GM12878 (cell line): ENCODE data around the gene FAM199X. TPM values are rescaled to one million over a fixed set of nuclear protein-coding genes. Genes with fewer than 3 reads are reported as not detected.

ENCODE experiments used
- ATAC-seq: fragments of 200-7000 bp; cut with Tn5 transposase; 3 replicates; pipeline ENCODE4 v1.9.1; 2020; ENCODE audit warnings: mild to moderate bottlenecking, moderate library complexity
- BruUV-seq: library from RNA; stranded (reverse); fragments of 400-500 nt; replicated peaks from 2 replicates; lab custom pipeline; 2021; lab: Mats Ljungman, UMichigan
- CTCF ChIA-PET: fragments of 300-600 bp; sonication (Branson Sonifier 250); formaldehyde crosslinking; extraction: SDS; loops from one replicate; lab custom pipeline; 2021; ENCODE audit warnings: inconsistent platforms; lab: Yijun Ruan, JAX
- POLR2A ChIA-PET: fragments of 350-600 bp; formaldehyde crosslinking; extraction: SDS; loops from one replicate; lab custom pipeline; 2021; ENCODE audit warnings: inconsistent platforms; lab: Charles Lee
- RAD21 ChIA-PET: fragments of 300-600 bp; sonication (Branson Sonifier 250); formaldehyde crosslinking; loops from one replicate; lab custom pipeline; 2023; ENCODE audit warnings: antibody characterized with exemption; ENCODE audit not compliant: unreplicated experiment; lab: Charles Lee
- SMC1A ChIA-PET: fragments of 300-600 bp; sonication (Branson Sonifier 250); formaldehyde crosslinking; loops from one replicate; lab custom pipeline; 2023; ENCODE audit not compliant: unreplicated experiment, uncharacterized antibody; lab: Charles Lee
- DNase-seq: peaks from one replicate; pipeline ENCODE4 v3.0.0-alpha.2; 2011; ENCODE audit warnings: low read depth, low spot score
- FAIRE-seq: peaks from 3 replicates; lab custom pipeline; 2011; peaks lifted over from hg19 to GRCh38; lab: Jason Lieb, UNC
- H2AFZ ChIP-seq: 2 replicates; pipeline ENCODE4 v1.6.0; 2011; ENCODE audit warnings: low read depth, low read length, control low read depth; ENCODE audit not compliant: control insufficient read depth
- H3K27ac ChIP-seq: 2 replicates; pipeline ENCODE4 v1.5.1; 2011; ENCODE audit warnings: control low read depth; ENCODE audit not compliant: control insufficient read depth, insufficient read depth
- H3K27me3 ChIP-seq, 2 experiments: replicated peaks in 1 of 2; 2 replicates each; pipeline versions ENCODE4 v1.6.0 to v1.6.1; 2011; ENCODE audit warnings: low read length in 1 of 2; ENCODE audit not compliant: control insufficient read depth in 2 of 2, insufficient read depth in 2 of 2
- H3K36me3 ChIP-seq, 2 experiments: 2 replicates each; pipeline ENCODE4 v1.5.1; 2011; ENCODE audit warnings: low read length in 1 of 2; ENCODE audit not compliant: control insufficient read depth in 2 of 2, insufficient read depth in 2 of 2
- H3K4me1 ChIP-seq: 2 replicates; pipeline ENCODE4 v1.6.1; 2011; ENCODE audit warnings: mild to moderate bottlenecking, low read length, moderate library complexity, mixed read lengths; ENCODE audit not compliant: control insufficient read depth, insufficient read depth
- H3K4me2 ChIP-seq: 2 replicates; pipeline ENCODE4 v1.6.0; 2011; ENCODE audit warnings: control low read depth; ENCODE audit not compliant: control insufficient read depth, insufficient read depth
- H3K4me3 ChIP-seq: fragments of 200-600 bp; sonication (generic); 2 replicates; pipeline ENCODE4 v1.5.1; 2016
- H3K79me2 ChIP-seq: 2 replicates; pipeline ENCODE4 v1.6.0; 2011; ENCODE audit warnings: low read length; ENCODE audit not compliant: control insufficient read depth, insufficient read depth
- H3K9ac ChIP-seq: 2 replicates; pipeline ENCODE4 v1.8.0; 2011; ENCODE audit warnings: low read length, control low read depth, mixed read lengths; ENCODE audit not compliant: control insufficient read depth, insufficient read depth
- H3K9me3 ChIP-seq: replicated peaks from 3 replicates; pipeline ENCODE4 v1.5.1; 2011; ENCODE audit warnings: mild to moderate bottlenecking, low read length; ENCODE audit not compliant: control insufficient read depth, insufficient read depth
- H4K20me1 ChIP-seq: 2 replicates; pipeline ENCODE4 v1.6.0; 2011; ENCODE audit not compliant: control insufficient read depth, insufficient read depth
- BCL3 ChIP-seq: IDR thresholded peaks from 2 replicates; pipeline ENCODE4 v1.6.1; 2011; ENCODE audit warnings: borderline replicate concordance, low read depth, mild to moderate bottlenecking, moderate library complexity, low read length; ENCODE audit not compliant: insufficient read depth, poor library complexity, severe bottlenecking
- CHD4 ChIP-seq: fragments of 200-600 bp; sonication (generic); IDR thresholded peaks from 2 replicates; pipeline ENCODE4 v1.6.1; 2016; ENCODE audit warnings: mild to moderate bottlenecking
- CREB1 ChIP-seq: IDR thresholded peaks from 2 replicates; pipeline ENCODE4 v1.6.1; 2012; ENCODE audit warnings: low read depth, mild to moderate bottlenecking, inconsistent platforms
- E4F1 ChIP-seq: fragments of 450-650 bp; IDR thresholded peaks from 2 replicates; pipeline ENCODE4 v1.6.1; 2018; ENCODE audit warnings: borderline replicate concordance, mild to moderate bottlenecking; ENCODE audit not compliant: partially characterized antibody
- GABPA ChIP-seq: IDR thresholded peaks from 2 replicates; pipeline ENCODE4 v1.6.1; 2014; ENCODE audit warnings: antibody characterized with exemption, low read depth, mild to moderate bottlenecking, inconsistent platforms
- RB1 ChIP-seq: fragments of 450-650 bp; formaldehyde crosslinking; IDR thresholded peaks from 2 replicates; pipeline ENCODE4 v1.6.1; 2017; ENCODE audit warnings: mild to moderate bottlenecking, borderline replicate concordance
- YBX1 ChIP-seq: fragments of 450-650 bp; IDR thresholded peaks from 2 replicates; pipeline ENCODE4 v1.6.1; 2016; ENCODE audit warnings: antibody characterized with exemption
- WGBS: methylation state at CpG from one replicate; pipeline ENCODE4 v1.1.6; 2016; ENCODE audit warnings: low lambda C conversion rate; ENCODE audit not compliant: insufficient replicate concordance, insufficient coverage; ENCODE audit errors: missing lambda C conversion rate; 5-methylcytosine and 5-hydroxymethylcytosine counted together
- in situ Hi-C: fragments of 300-500 bp; cut with MboI; formaldehyde crosslinking; loops from 9 replicates; pipeline ENCODE4 v1.14.3; 2018; ENCODE audit warnings: mixed read lengths
- intact Hi-C: fragments of 100-400 bp; cut with micrococcal nuclease; formaldehyde crosslinking; loops from one replicate; pipeline ENCODE4 v1.14.2; 2022; ENCODE audit not compliant: unreplicated experiment
- polyA plus RNA-seq, 11 experiments: library from polyadenylated mRNA; depleted of rRNA in 4 of 11; unstranded in 6 of 11; stranded (reverse) in 5 of 11; fragments of >200 nt; fragmentation: Nextera tagmentation in 4 of 11; fragmentation: Illumina TruSeq in 1 of 11; extraction: Ambion mirVana in 4 of 11; extraction: Trizol in 1 of 11; gene quantifications; 1 replicate in 1 of 11; 2 replicates in 10 of 11; pipeline versions ENCODE4 v1.2.1 to v1.2.3, GENCODE V29; 2011 to 2016; ENCODE audit warnings: inconsistent platforms in 2 of 11, missing spikeins in 2 of 11, low read depth in 1 of 11
- total RNA-seq, 4 experiments: library from RNA; depleted of rRNA in 3 of 4; stranded (reverse); fragments of >200 nt in 3 of 4; fragmentation: Illumina TruSeq in 1 of 4; extraction: Trizol in 1 of 4; gene quantifications; 2 replicates each; pipeline versions ENCODE4 v1.2.1 to v1.2.3, GENCODE V29; 2013 to 2021

Gene FAM199X
- total and polyA plus RNA-seq, 10 of the 15 experiments (the other 5 are each of a cell fraction or from before 2014, with no cell fraction given) = 2.4 to 10.9 (median 9.1) TPM

GRCh38 chrX:104189837-104190236 lies 23.6 kb downstream of the FAM199X start (continued):
- TF ChIP-seq BCL3 = no peak
- no peak for TF ChIP-seq RB1
- TF ChIP-seq CHD4 = no peak
- TF ChIP-seq, all 136 proteins: peak for 0

- H3K4me2 ChIP-seq = no peak overlapping the region
- intact Hi-C loops = no loop called here
- DNase-seq (no peak), ATAC-seq (no peak)
- H3K9me3 ChIP-seq = no peaks in the 10 kb centered on the region
- H2AFZ ChIP-seq = no peak overlapping the region
- no peak overlapping the region for H3K4me3 ChIP-seq
- H3K36me3 ChIP-seq = no peaks in the 10 kb centered on the region
- H3K27me3 ChIP-seq = no peaks in the 10 kb centered on the region
- TF ChIP-seq YBX1 (no peak), CREB1 (no peak), E4F1 (no peak), GABPA (no peak)
- TF ChIP-seq, all 136 proteins: peak for 0
- ChIA-PET SMC1A (no interaction called here), RAD21 (no interaction called here), POLR2A (no interaction called here), CTCF (interaction anchor here (0.8 to 2.9 kb wide), 3 partner anchors 19 to 77 kb away, joined by 3 to 18 read pairs (median 12); partner anchors contain the start of gene FAM199X)
- WGBS = 51% methylated on average over 2 of the region's 2 CpGs
- Histone ChIP-seq H3K79me2 (no peaks in the 10 kb centered on the region), H3K4me1 (no peaks in the 10 kb centered on the region), H3K9ac (no peak overlapping the region), H3K27ac (no peak overlapping the region), H4K20me1 (no peaks in the 10 kb centered on the region)
- in situ Hi-C loops = no loop called here
- no peak for FAIRE-seq
- no TSS peak for BruUV-seq
These were observed 27.2 kb downstream of the FAM199X start for GRCh38 chrX:104193485-104193884.
